Kidney epithelial cell (primary cell): Measurements from ENCODE around the gene UROC1. TPM values are rescaled to one million over a fixed set of nuclear protein-coding genes. Genes with fewer than 3 reads are reported as not detected.

Source experiments
- DNase-seq: peaks from one replicate; pipeline ENCODE4 v3.0.0-alpha.2; 2010; ENCODE audit warnings: low read depth
- H3K27me3 ChIP-seq: 2 replicates; pipeline ENCODE4 v1.6.0; 2011; ENCODE audit warnings: low read length; ENCODE audit not compliant: control insufficient read depth, insufficient read depth
- H3K36me3 ChIP-seq: 2 replicates; pipeline ENCODE4 v1.5.1; 2011; ENCODE audit warnings: low read length; ENCODE audit not compliant: control insufficient read depth, insufficient read depth
- H3K4me3 ChIP-seq: 2 replicates; pipeline ENCODE4 v1.5.1; 2011; ENCODE audit warnings: low read depth, mild to moderate bottlenecking, control low read depth, low read length
- CTCF ChIP-seq: IDR thresholded peaks from 2 replicates; pipeline ENCODE4 v1.5.1; 2011; ENCODE audit warnings: mild to moderate bottlenecking, moderate library complexity, low read length, control low read depth, inconsistent platforms; ENCODE audit not compliant: insufficient read depth, poor library complexity, severe bottlenecking
- total RNA-seq: library from RNA; depleted of rRNA; stranded (reverse); fragments of >200 nt; gene quantifications from 2 replicates; pipeline ENCODE4 v1.2.3, GENCODE V29; 2015

UROC1 gene
- total RNA-seq, 1 donor from 2014 or later = not detected

DNA sequence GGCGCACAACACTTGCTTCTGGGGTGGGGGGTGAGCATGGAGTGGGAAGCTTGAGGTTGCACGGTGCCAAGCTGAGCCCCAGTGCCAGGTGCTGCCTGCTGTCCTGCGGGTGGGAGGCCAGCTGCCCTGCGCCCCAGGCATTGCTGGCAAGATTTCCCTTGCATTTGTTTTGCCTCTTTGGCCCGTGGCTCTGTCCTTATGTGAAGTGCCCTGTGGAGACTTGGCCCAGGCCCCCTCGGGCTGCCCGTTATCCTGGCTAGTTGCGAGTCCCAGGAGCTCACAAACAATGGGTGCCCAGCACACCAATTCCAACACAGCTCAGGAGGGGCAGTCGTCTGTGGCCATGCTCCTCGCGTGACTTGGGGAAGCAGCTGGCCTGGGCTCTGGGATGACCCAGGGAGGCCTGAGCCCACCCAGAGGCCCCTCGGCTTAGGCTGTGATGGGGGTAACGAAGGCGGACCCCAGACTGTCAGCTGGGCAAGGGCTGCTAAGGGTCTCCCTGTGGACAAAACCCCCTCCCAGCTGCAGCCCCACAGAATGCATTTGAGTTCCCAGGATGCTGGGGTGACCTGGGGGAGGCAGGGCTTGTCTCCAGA lies 35.2 kb upstream of the UROC1 start:
- no peaks in the 10 kb centered on the region for H3K36me3 ChIP-seq
- peaks cover 25% of the 10 kb centered on the region for H3K27me3 ChIP-seq
- TF ChIP-seq CTCF = no peak
- DNase-seq = no peak
- H3K4me3 ChIP-seq = no peak overlapping the region

- H3K27me3 ChIP-seq = peaks cover 27% of the 10 kb centered on the region
- H3K4me3 ChIP-seq = no peak overlapping the region
- DNase-seq = no peak
Measured at GRCh38 chr3:126551839-126552687, 34.5 kb upstream of the UROC1 start.

DNA sequence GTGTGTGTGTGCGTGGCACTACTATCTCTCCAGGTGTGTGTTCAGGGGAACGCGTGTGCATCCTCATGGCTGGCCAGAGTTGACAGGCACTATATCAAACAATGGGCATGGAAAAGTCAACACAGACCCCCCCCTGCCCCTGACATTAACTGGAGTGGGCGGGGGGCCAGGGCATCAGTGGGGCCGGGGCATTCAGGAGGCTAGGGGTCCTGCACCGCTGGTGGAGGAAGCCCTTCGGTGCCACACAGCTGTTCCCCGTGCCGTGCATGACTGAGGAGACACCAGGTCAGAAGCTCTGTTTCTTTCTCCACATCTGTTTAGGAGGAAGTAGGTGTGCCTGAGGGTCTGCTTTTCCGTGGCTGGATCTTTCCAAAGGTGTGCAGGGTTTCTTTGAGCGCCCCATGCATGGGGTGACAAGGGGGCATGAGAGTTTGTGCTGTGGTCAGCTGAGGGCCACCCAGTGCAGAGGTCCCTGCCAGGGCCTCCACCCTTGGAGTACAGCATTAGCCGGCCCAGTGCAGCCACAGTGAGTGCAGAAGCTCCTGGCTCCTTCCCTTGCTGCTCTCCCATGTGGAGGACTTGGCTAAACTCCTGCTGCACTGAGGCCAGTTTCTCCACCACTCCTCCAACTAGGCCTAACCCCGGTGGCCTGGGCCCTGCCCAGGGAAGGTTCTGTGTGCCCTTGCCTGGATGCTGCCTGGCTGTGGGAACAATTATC lies 33.7 kb upstream of the UROC1 start:
- Histone ChIP-seq H3K36me3 (no peaks in the 10 kb centered on the region), H3K27me3 (peaks cover 28% of the 10 kb centered on the region), H3K4me3 (no peak overlapping the region)
- DNase-seq = no peak
- no peak for TF ChIP-seq CTCF

More at GRCh38 chr3:126551839-126552687, 34.5 kb upstream of the UROC1 start:
- H3K36me3 ChIP-seq = no peaks in the 10 kb centered on the region
- no peak for TF ChIP-seq CTCF

DNA sequence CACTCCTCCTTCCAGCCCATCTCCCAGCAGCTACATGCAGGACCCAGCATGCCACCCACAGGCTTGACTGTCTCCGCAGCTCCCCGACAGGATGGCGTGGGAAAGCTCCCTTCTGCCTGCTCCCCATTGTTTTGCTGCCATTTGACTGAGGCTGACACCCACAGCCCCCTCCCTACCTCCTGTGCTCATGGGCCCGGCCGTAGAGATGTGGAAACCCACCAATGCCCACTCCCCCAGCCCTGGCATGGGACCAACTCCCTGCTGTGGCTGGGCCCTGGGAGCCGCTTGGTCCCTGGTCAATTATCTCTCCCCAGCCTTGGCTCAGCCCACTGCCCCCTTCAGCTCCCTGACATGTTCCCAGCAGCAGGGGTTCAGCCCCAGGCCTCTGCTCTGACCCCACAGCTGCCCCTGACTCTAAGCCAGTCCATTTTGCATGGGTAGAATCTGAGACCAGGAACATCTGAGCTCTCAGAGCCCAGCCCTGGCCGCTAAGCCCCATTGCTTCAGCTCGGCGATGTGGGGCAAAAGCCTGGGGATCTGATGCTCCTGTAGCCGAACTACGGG lies 33.0 kb upstream of the UROC1 start:
- H3K27me3 ChIP-seq = peaks cover 28% of the 10 kb centered on the region
- no peaks in the 10 kb centered on the region for H3K36me3 ChIP-seq
- TF ChIP-seq CTCF = no peak
- DNase-seq = no peak
- no peak overlapping the region for H3K4me3 ChIP-seq

- no peak for DNase-seq
- H3K36me3 ChIP-seq = no peaks in the 10 kb centered on the region
- peaks cover 28% of the 10 kb centered on the region for H3K27me3 ChIP-seq
- TF ChIP-seq CTCF = no peak
- H3K4me3 ChIP-seq = no peak overlapping the region
Measured at GRCh38 chr3:126549861-126550487, 32.4 kb upstream of the UROC1 start.
